ENCODE results near the gene TMPRSS9.

The TMPRSS9 gene

DNA sequence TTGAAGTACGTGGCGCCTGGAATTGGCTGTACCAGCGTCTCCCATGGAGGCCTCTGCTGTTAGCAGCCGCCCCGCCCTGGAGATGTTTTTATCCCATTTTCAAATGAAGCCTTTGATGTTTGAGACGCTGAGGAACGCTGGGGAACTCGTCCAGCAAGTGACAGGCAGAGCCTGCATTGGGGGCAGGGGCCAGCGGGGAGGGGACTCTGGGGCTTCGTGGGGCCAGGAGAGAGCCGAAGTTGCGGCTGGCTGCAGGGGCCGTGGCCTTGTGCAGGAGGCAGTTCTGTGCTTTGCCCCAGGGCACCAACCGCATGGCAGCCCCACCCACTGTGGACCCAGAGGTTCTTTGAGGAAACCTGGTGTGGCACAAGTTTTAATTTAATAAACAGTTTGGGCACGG is 18.1 kb upstream of the TMPRSS9 start:
- Histone ChIP-seq H3K27ac (ENCODE audit: low read depth, low read length) (no peak overlapping the region), H3K79me1 (ENCODE audit: low read length) (peaks cover 12% of the 10 kb centered on the region), H3K14ac (ENCODE audit: low read length) (no peak overlapping the region), H2AFZ (ENCODE audit: insufficient read depth, low read length, poor library complexity) (no peak overlapping the region), H4K8ac (ENCODE audit: low read depth, low read length) (no peak overlapping the region), H3K9ac (ENCODE audit: low read length) (no peak overlapping the region), H3K9me3 (ENCODE audit: insufficient read depth, low read depth, low read length) (no peaks in the 10 kb centered on the region), H4K12ac (ENCODE audit: low read depth, low read length) (no peak overlapping the region), H3K4ac (ENCODE audit: low read depth, low read length) (no peak overlapping the region), H2BK12ac (ENCODE audit: low read length) (no peak overlapping the region), H3K79me2 (ENCODE audit: control insufficient read depth, insufficient read depth, low read length, poor library complexity) (peaks cover 4% of the 10 kb centered on the region), H3K4me1 (ENCODE audit: control insufficient read depth in 1 of 2, insufficient read depth in 2 of 2, low read length in 2 of 2) (peaks cover 22 to 25% of the 10 kb centered on the region in 2 experiments), H2AK5ac (ENCODE audit: low read length) (no peak overlapping the region), H2BK120ac (ENCODE audit: insufficient read depth, low read length, poor library complexity) (no peak overlapping the region), H4K91ac (ENCODE audit: low read depth, low read length) (peak overlapping the region; percentile 94), H3K4me2 (ENCODE audit: low read length) (peak overlapping the region; percentile 9), H3K18ac (ENCODE audit: low read length) (no peak overlapping the region), H3K4me3 (ENCODE audit: low read depth, low read length) (no peak overlapping the region), H3K23ac (ENCODE audit: low read length) (no peak overlapping the region), H3K36me3 (ENCODE audit: control insufficient read depth in 1 of 2, insufficient read depth in 2 of 2, low read length in 2 of 2) (peaks cover 30 to 32% of the 10 kb centered on the region in 2 experiments), H2BK5ac (ENCODE audit: low read depth, low read length, poor library complexity) (no peak overlapping the region), H3K27me3 (ENCODE audit: insufficient read depth, low read length) (no peaks in the 10 kb centered on the region)
- WGBS (ENCODE audit: extremely low coverage, insufficient coverage, insufficient read length), result no CpG with 5 or more reads among the region's 15 CpGs
- DNase-seq, result peak; percentile 86 to 87

GRCh38 chr19:2342656-2343288 is 17.3 kb upstream of the TMPRSS9 start:
- H3K4ac ChIP-seq (ENCODE audit: low read depth, low read length), result peak overlapping the region; percentile 38
- no peaks in the 10 kb centered on the region for H3K27me3 ChIP-seq (ENCODE audit: insufficient read depth, low read length)
- no peaks in the 10 kb centered on the region for H3K9me3 ChIP-seq (ENCODE audit: insufficient read depth, low read depth, low read length)
- no peak overlapping the region for H3K27ac ChIP-seq (ENCODE audit: low read depth, low read length)
- H3K18ac ChIP-seq (ENCODE audit: low read length), result peak overlapping the region; percentile 84
- peak overlapping the region; percentile 84 for H4K91ac ChIP-seq (ENCODE audit: low read depth, low read length)
- peak overlapping the region; percentile 92 for H2BK12ac ChIP-seq (ENCODE audit: low read length)
- H2AFZ ChIP-seq (ENCODE audit: insufficient read depth, low read length, poor library complexity), result no peak overlapping the region
- H4K8ac ChIP-seq (ENCODE audit: low read depth, low read length), result peak overlapping the region; percentile 37
- peak overlapping the region; percentile 57 for H3K14ac ChIP-seq (ENCODE audit: low read length)
- no peak overlapping the region for H3K4me3 ChIP-seq (ENCODE audit: low read depth, low read length)
- H4K12ac ChIP-seq (ENCODE audit: low read depth, low read length), result no peak overlapping the region
- peaks cover 16 to 18% of the 10 kb centered on the region in 2 experiments for H3K4me1 ChIP-seq (ENCODE audit: control insufficient read depth in 1 of 2, insufficient read depth in 2 of 2, low read length in 2 of 2)
- peaks cover 30 to 32% of the 10 kb centered on the region in 2 experiments for H3K36me3 ChIP-seq (ENCODE audit: control insufficient read depth in 1 of 2, insufficient read depth in 2 of 2, low read length in 2 of 2)
- H2AK5ac ChIP-seq (ENCODE audit: low read length), result peak overlapping the region; percentile 67
- H3K79me2 ChIP-seq (ENCODE audit: control insufficient read depth, insufficient read depth, low read length, poor library complexity), result peaks cover 4% of the 10 kb centered on the region
- no peak overlapping the region for H3K23ac ChIP-seq (ENCODE audit: low read length)
- H2BK120ac ChIP-seq (ENCODE audit: insufficient read depth, low read length, poor library complexity), result peak overlapping the region; percentile 48
- no peak overlapping the region for H3K4me2 ChIP-seq (ENCODE audit: low read length)
- no peak overlapping the region for H3K9ac ChIP-seq (ENCODE audit: low read length)
- no CpG with 5 or more reads among the region's 29 CpGs for WGBS (ENCODE audit: extremely low coverage, insufficient coverage, insufficient read length)
- H3K79me1 ChIP-seq (ENCODE audit: low read length), result peaks cover 12% of the 10 kb centered on the region
- DNase-seq, result no peak
- peak overlapping the region; percentile 4 for H2BK5ac ChIP-seq (ENCODE audit: low read depth, low read length, poor library complexity)

DNA sequence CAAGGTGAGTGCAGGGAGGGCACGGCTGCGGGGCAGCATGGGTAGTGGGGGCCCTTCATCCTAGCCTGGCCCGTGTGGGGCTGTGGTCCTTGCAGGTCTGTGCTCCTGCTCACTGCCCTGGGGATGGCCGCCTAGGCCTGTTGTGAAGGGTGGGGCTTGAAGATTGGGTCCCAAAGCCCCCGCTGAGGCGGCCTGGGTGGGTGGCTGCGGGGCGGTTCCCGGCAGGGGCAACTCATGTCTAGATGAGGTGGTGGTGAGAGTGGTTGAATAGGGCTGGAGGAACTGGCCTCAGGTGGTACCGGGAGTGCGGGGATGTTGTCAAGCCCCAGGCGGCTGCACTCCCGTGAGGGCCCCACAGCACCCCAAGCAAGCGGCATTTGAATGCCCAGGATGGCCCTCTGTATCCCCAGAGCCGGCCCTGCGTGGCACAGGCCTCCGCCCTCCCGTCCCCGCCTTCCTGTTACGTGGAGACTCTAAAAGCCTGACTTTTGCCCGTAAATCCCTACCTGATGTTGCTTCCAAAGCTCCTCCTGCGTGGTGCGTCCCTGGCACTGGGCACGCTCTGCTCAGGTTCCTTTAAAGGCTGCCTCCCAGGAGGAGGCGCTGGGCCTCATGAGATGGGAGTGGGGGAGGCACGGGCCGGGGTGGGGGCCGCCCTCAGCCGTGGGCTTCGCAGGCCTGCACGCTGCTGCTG is 16.6 kb upstream of the TMPRSS9 start:
- H3K4me1 ChIP-seq (ENCODE audit: control insufficient read depth in 1 of 2, insufficient read depth in 2 of 2, low read length in 2 of 2), result peaks cover 16 to 17% of the 10 kb centered on the region in 2 experiments
- WGBS (ENCODE audit: extremely low coverage, insufficient coverage, insufficient read length), result no CpG with 5 or more reads among the region's 31 CpGs
- no peak overlapping the region for H4K12ac ChIP-seq (ENCODE audit: low read depth, low read length)
- no peaks in the 10 kb centered on the region for H3K27me3 ChIP-seq (ENCODE audit: insufficient read depth, low read length)
- no peak overlapping the region for H3K9ac ChIP-seq (ENCODE audit: low read length)
- no peak overlapping the region for H2BK5ac ChIP-seq (ENCODE audit: low read depth, low read length, poor library complexity)
- no peak overlapping the region for H2BK12ac ChIP-seq (ENCODE audit: low read length)
- H4K91ac ChIP-seq (ENCODE audit: low read depth, low read length), result peak overlapping the region; percentile 84
- no peak overlapping the region for H3K14ac ChIP-seq (ENCODE audit: low read length)
- no peak overlapping the region for H3K4me2 ChIP-seq (ENCODE audit: low read length)
- no peak overlapping the region for H4K8ac ChIP-seq (ENCODE audit: low read depth, low read length)
- H3K36me3 ChIP-seq (ENCODE audit: control insufficient read depth in 1 of 2, insufficient read depth in 2 of 2, low read length in 2 of 2), result peaks cover 31 to 32% of the 10 kb centered on the region in 2 experiments
- no peak overlapping the region for H3K4ac ChIP-seq (ENCODE audit: low read depth, low read length)
- no peak overlapping the region for H3K23ac ChIP-seq (ENCODE audit: low read length)
- no peak overlapping the region for H2AFZ ChIP-seq (ENCODE audit: insufficient read depth, low read length, poor library complexity)
- H3K27ac ChIP-seq (ENCODE audit: low read depth, low read length), result no peak overlapping the region
- DNase-seq, result no peak
- H2AK5ac ChIP-seq (ENCODE audit: low read length), result peak overlapping the region; percentile 38
- H3K79me1 ChIP-seq (ENCODE audit: low read length), result peaks cover 12% of the 10 kb centered on the region
- peaks cover 4% of the 10 kb centered on the region for H3K79me2 ChIP-seq (ENCODE audit: control insufficient read depth, insufficient read depth, low read length, poor library complexity)
- H3K18ac ChIP-seq (ENCODE audit: low read length), result no peak overlapping the region
- H2BK120ac ChIP-seq (ENCODE audit: insufficient read depth, low read length, poor library complexity), result no peak overlapping the region
- no peak overlapping the region for H3K4me3 ChIP-seq (ENCODE audit: low read depth, low read length)
- no peaks in the 10 kb centered on the region for H3K9me3 ChIP-seq (ENCODE audit: insufficient read depth, low read depth, low read length)

GRCh38 chr19:2344381-2344870 is 15.6 kb upstream of the TMPRSS9 start:
- H4K91ac ChIP-seq (ENCODE audit: low read depth, low read length), result no peak overlapping the region
- H3K4ac ChIP-seq (ENCODE audit: low read depth, low read length), result no peak overlapping the region
- no peak overlapping the region for H4K12ac ChIP-seq (ENCODE audit: low read depth, low read length)
- peaks cover 12% of the 10 kb centered on the region for H3K79me1 ChIP-seq (ENCODE audit: low read length)
- H3K14ac ChIP-seq (ENCODE audit: low read length), result no peak overlapping the region
- no peaks in the 10 kb centered on the region for H3K27me3 ChIP-seq (ENCODE audit: insufficient read depth, low read length)
- H3K36me3 ChIP-seq (ENCODE audit: control insufficient read depth in 1 of 2, insufficient read depth in 2 of 2, low read length in 2 of 2), result peaks cover 29% of the 10 kb centered on the region in 2 experiments
- WGBS (ENCODE audit: extremely low coverage, insufficient coverage, insufficient read length), result no CpG with 5 or more reads among the region's 24 CpGs
- H3K9ac ChIP-seq (ENCODE audit: low read length), result no peak overlapping the region
- H3K18ac ChIP-seq (ENCODE audit: low read length), result no peak overlapping the region
- H2BK12ac ChIP-seq (ENCODE audit: low read length), result no peak overlapping the region
- peaks cover 16 to 17% of the 10 kb centered on the region in 2 experiments for H3K4me1 ChIP-seq (ENCODE audit: control insufficient read depth in 1 of 2, insufficient read depth in 2 of 2, low read length in 2 of 2)
- H2AK5ac ChIP-seq (ENCODE audit: low read length), result no peak overlapping the region
- no peak overlapping the region for H4K8ac ChIP-seq (ENCODE audit: low read depth, low read length)
- no peak overlapping the region for H2BK5ac ChIP-seq (ENCODE audit: low read depth, low read length, poor library complexity)
- no peak overlapping the region for H3K27ac ChIP-seq (ENCODE audit: low read depth, low read length)
- no peak overlapping the region for H2AFZ ChIP-seq (ENCODE audit: insufficient read depth, low read length, poor library complexity)
- no peaks in the 10 kb centered on the region for H3K9me3 ChIP-seq (ENCODE audit: insufficient read depth, low read depth, low read length)
- H2BK120ac ChIP-seq (ENCODE audit: insufficient read depth, low read length, poor library complexity), result no peak overlapping the region
- H3K79me2 ChIP-seq (ENCODE audit: control insufficient read depth, insufficient read depth, low read length, poor library complexity), result peaks cover 4% of the 10 kb centered on the region
- no peak overlapping the region for H3K23ac ChIP-seq (ENCODE audit: low read length)
- DNase-seq, result no peak
- H3K4me2 ChIP-seq (ENCODE audit: low read length), result no peak overlapping the region
- no peak overlapping the region for H3K4me3 ChIP-seq (ENCODE audit: low read depth, low read length)
